Glutamatergic neuron (in vitro differentiated cells): Measurements from ENCODE around the gene ADH6. TPM values are rescaled to one million over a fixed set of nuclear protein-coding genes. Genes with fewer than 3 reads are reported as not detected.

Experiments
- DNase-seq: peaks from one replicate; pipeline ENCODE4 v3.0.0; 2022
- H3K27ac Mint-ChIP-seq: one replicate; pipeline ENCODE4 v1.8.0; 2020; ENCODE audit warnings: mild to moderate bottlenecking, mixed read lengths, inconsistent platforms; ENCODE audit not compliant: unreplicated experiment
- H3K27me3 Mint-ChIP-seq: one replicate; pipeline ENCODE4 v1.8.0; 2020; ENCODE audit warnings: mild to moderate bottlenecking, moderate library complexity, mixed read lengths, inconsistent platforms; ENCODE audit not compliant: unreplicated experiment
- H3K36me3 Mint-ChIP-seq: one replicate; pipeline ENCODE4 v1.8.0; 2020; ENCODE audit warnings: mild to moderate bottlenecking, mixed read lengths, inconsistent platforms; ENCODE audit not compliant: unreplicated experiment
- H3K4me1 Mint-ChIP-seq: one replicate; pipeline ENCODE4 v1.8.0; 2020; ENCODE audit warnings: mild to moderate bottlenecking, low read depth, mixed read lengths, inconsistent platforms; ENCODE audit not compliant: unreplicated experiment
- H3K4me3 Mint-ChIP-seq: one replicate; pipeline ENCODE4 v1.8.0; 2020; ENCODE audit warnings: mild to moderate bottlenecking, mixed read lengths, inconsistent platforms; ENCODE audit not compliant: unreplicated experiment
- H3K9me3 Mint-ChIP-seq: one replicate; pipeline ENCODE4 v1.8.0; 2020; ENCODE audit warnings: mild to moderate bottlenecking, moderate library complexity, mixed read lengths, inconsistent platforms; ENCODE audit not compliant: unreplicated experiment
- CTCF ChIP-seq: fragments of 200-600 bp; sonication (generic); IDR thresholded peaks from one replicate; pipeline ENCODE4 v1.5.0; 2021; ENCODE audit not compliant: partially characterized antibody, unreplicated experiment
- total RNA-seq: library from RNA; stranded (reverse); fragmentation: NEBNext Ultra II Directional; extraction: Animal tissue kit (Norgen Biotek cat#: 25700); gene quantifications from one replicate; pipeline ENCODE4 v1.2.1, GENCODE V29; 2021; ENCODE audit not compliant: unreplicated experiment

The ADH6 gene
- total RNA-seq, 1 donor from 2014 or later = not detected

GRCh38 chr4:99215521-99215920 lies 3.5 kb downstream of the ADH6 start:
- no peaks in the 10 kb centered on the region for H3K36me3 Mint-ChIP-seq
- no peaks in the 10 kb centered on the region for H3K27me3 Mint-ChIP-seq
- no peak overlapping the region for H3K4me3 Mint-ChIP-seq
- no peak for DNase-seq
- no peak overlapping the region for H3K27ac Mint-ChIP-seq
- no peaks in the 10 kb centered on the region for H3K4me1 Mint-ChIP-seq
- no peak for TF ChIP-seq CTCF
- no peaks in the 10 kb centered on the region for H3K9me3 Mint-ChIP-seq

GRCh38 chr4:99210789-99211188 lies 8.3 kb downstream of the ADH6 start:
- Mint-ChIP-seq H3K4me1 (no peaks in the 10 kb centered on the region), H3K27me3 (no peaks in the 10 kb centered on the region), H3K9me3 (no peaks in the 10 kb centered on the region), H3K36me3 (no peaks in the 10 kb centered on the region), H3K4me3 (no peak overlapping the region), H3K27ac (no peak overlapping the region)
- DNase-seq = no peak
- no peak for TF ChIP-seq CTCF

- H3K4me3 Mint-ChIP-seq = no peak overlapping the region
Measured at GRCh38 chr4:99209671-99210070, 9.4 kb downstream of the ADH6 start.

GRCh38 chr4:99208719-99209075 lies 10.3 kb downstream of the ADH6 start:
- Mint-ChIP-seq H3K36me3 (no peaks in the 10 kb centered on the region), H3K4me3 (no peak overlapping the region), H3K27me3 (no peaks in the 10 kb centered on the region), H3K4me1 (peaks cover 10% of the 10 kb centered on the region), H3K9me3 (no peaks in the 10 kb centered on the region), H3K27ac (no peak overlapping the region)
- no peak for DNase-seq
- no peak for TF ChIP-seq CTCF

More at GRCh38 chr4:99209671-99210070, 9.4 kb downstream of the ADH6 start:
- no peak for TF ChIP-seq CTCF
- H3K27me3 Mint-ChIP-seq = no peaks in the 10 kb centered on the region
- H3K9me3 Mint-ChIP-seq = no peaks in the 10 kb centered on the region
- H3K36me3 Mint-ChIP-seq = no peaks in the 10 kb centered on the region
- H3K4me1 Mint-ChIP-seq = peaks cover 9% of the 10 kb centered on the region
- no peak for DNase-seq
- H3K27ac Mint-ChIP-seq = no peak overlapping the region

GRCh38 chr4:99207911-99208718 lies 10.9 kb downstream of the ADH6 start:
- Mint-ChIP-seq H3K36me3 (no peaks in the 10 kb centered on the region), H3K4me3 (no peak overlapping the region), H3K27ac (no peak overlapping the region), H3K9me3 (no peaks in the 10 kb centered on the region), H3K27me3 (no peaks in the 10 kb centered on the region), H3K4me1 (peaks cover 10% of the 10 kb centered on the region)
- TF ChIP-seq CTCF = no peak
- no peak for DNase-seq
